HG03442 (cell line): ENCODE results near the gene SAMD11.
"Not testable (repeated sequence)": the region's sequence is repeated elsewhere in the genome, so short reads cannot be mapped to it uniquely, and the experiment has no call there.

Experiments
- ATAC-seq: cut with Tn5 transposase; IDR thresholded peaks from one replicate; pipeline ENCODE4 v1.9.1; 2021; ENCODE audit warnings: mild to moderate bottlenecking, moderate library complexity; ENCODE audit not compliant: unreplicated experiment

The SAMD11 gene, protein sequence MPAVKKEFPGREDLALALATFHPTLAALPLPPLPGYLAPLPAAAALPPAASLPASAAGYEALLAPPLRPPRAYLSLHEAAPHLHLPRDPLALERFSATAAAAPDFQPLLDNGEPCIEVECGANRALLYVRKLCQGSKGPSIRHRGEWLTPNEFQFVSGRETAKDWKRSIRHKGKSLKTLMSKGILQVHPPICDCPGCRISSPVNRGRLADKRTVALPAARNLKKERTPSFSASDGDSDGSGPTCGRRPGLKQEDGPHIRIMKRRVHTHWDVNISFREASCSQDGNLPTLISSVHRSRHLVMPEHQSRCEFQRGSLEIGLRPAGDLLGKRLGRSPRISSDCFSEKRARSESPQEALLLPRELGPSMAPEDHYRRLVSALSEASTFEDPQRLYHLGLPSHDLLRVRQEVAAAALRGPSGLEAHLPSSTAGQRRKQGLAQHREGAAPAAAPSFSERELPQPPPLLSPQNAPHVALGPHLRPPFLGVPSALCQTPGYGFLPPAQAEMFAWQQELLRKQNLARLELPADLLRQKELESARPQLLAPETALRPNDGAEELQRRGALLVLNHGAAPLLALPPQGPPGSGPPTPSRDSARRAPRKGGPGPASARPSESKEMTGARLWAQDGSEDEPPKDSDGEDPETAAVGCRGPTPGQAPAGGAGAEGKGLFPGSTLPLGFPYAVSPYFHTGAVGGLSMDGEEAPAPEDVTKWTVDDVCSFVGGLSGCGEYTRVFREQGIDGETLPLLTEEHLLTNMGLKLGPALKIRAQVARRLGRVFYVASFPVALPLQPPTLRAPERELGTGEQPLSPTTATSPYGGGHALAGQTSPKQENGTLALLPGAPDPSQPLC

DNA sequence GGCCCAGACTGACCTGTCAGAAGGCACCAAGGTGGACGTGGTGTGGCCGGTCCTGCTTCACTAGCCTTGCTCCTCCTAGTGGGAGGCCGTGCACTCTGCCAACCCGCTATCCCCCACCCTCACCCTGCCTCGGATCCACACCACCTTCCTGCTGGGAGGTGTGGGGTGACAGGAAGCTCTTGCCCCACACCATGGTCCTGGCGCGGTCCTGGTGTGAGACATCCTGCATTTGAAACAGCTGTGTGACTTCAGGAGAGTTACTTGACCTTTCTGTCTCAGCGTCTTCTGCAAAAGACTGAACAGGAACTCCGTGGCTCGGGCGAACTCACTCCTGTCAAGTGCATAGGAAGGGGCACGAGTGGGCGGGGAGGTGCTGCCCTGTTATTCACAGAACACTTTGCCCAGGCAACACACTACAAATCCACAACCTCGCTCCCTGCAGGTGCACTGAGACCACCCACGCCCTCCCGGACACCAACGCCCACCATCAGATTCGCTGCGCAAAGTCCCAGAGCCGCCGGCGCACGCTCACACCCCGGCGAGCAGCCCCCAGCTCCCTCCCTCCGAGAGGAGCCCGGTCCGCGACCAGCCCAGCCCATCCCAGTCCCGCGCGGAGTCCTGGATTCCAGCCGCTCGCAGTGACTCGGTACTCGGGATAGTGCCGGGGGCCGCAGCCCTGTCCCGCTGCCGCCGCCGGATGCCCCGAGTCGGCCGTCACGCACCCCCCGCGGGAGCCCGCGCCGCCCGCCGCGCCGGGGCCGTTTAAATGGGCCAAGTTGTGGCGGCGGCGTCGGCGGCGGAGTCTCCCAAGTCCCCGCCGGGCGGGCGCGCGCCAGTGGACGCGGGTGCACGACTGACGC is at the start of gene SAMD11:
Gene SAMD11, plus strand, starts transcription at position 793 of the 860 bp plus-strand sequence. CDS start 509 bp downstream, outside the sequence.
- no peak for ATAC-seq

DNA sequence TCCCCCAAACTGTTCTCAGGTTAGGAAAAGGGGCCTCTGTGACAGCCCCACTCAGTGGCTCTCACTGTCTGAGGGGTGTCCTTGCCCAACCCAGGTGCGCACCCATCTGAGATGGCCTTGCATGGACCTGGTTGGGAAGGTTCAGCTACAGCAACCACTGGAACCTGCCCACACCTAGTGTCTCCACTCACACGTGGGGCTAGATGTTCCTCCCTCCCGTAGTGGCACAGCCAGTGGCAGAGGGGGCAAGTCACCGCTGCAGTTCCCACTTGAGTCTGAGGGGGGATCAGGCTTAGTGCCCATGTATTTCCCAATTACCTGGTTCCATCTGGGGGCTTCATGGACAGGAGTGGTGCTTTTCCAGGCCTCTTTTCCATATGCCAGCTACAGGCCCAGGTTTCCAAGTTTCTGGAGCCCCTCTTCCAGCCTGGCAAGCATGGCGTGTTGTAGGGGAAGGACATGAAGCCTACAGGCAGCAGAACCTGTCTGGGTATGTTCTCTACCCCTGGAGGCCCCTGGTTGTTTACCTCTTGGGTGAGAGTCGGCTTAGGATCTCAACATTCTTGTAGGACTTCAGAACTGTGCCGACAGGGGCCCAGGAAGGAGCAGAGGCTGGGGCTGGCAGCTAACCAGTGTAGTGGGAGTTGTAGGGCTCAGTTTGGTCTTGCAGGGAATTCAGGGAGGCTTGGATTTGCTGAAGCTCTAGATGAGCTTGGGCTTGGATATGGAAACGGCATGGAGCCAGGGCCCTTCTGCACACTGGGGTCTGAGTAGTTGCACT is 47.1 kb upstream of the SAMD11 start:
- ATAC-seq: not testable (repeated sequence)

DNA sequence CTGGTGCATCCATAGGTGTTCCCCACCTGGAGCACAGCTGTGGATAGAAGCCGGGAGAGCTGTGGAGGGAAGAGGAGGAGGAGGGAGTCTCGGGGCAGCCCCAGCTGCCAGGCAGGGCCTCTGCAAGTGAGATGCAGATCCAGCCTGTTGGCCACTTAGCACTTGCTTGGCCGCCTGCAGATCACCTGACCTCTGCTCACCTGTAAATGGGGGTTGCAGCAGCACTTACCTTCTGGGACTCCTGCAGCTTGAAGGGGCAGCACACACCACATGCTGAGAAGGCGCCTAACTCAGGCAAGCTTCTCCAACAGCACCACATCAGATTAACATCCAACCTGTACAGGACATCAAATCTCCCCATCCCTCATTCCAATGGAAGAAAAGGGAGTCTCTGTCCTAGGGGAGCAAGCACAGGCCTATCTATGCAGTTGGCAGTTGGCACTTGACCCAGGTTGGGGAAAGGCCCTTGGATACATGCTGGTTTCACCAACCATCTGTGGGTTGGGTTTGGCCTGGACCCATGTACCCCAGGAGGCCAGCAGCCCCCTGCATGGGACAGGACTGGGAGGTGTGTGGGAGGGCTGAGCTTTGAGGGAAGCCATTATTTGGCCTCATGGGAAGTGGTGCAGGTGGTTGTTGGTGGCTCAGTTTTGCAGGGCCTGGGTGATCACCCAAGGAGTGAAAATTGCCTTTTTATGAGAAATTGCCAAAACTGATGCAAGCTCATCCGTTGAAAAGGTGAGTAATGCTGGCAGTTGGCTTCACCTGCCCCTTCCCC is 46.3 kb upstream of the SAMD11 start:
- ATAC-seq: not testable (repeated sequence)

DNA sequence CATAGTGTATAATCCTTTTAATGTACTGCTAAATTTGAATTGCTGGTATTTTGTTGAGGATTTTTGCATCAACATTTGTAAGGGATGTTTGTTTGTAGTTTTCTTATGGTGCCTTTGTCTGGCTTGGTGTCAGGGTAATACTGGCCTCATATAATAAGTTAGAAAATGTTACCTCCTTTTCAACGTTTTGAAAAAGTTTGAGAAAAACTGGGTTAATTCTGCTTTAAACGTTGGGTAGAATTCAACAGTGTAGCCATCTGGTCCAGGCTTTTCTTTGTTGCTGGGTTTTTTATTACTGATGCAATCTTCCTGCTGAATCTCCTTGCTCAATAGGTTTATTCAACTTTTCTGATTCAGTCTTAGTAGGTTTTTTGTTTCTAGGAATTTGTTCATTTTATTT is 43.2 kb upstream of the SAMD11 start:
- ATAC-seq: not testable (repeated sequence)

DNA sequence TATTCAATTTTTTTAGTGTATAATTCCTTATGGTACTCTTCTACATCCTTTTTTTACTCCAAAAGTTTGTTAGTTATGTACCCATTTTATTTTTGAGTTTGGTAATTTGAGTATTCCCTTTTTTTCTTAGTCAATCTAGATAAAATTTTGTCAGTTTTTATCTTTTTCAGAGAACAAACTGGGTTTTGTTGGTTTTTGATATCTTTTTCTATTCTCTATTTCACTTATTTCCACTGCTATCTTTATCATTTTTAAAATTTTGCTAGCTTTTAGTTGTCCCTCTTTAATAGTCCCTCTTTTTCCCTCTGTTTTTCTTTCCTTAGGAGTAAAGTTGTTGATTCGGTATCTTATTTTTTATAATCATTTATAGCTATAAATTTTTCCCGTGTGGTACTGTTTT is 42.8 kb upstream of the SAMD11 start:
- not testable (repeated sequence) for ATAC-seq

DNA sequence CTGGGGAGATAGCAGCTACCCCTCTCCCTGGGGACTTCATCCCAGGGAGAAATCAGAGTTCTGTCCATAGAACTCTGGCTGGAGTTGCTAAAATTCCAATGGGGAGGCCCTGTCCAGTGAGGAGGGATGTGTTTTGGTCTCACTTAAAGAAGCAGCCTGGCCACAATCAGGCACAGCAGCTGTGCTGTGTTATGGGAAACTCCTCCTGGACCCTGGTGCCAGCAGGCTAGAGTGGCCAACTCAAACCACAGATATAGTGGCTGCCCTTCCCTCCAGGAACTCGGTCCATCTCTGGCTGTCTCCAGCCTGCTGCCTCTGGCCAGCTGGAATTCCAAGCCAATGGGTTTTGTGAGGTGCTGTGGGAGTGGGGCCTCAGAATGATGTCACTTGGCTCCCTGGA is 37.4 kb upstream of the SAMD11 start:
- no peak for ATAC-seq

DNA sequence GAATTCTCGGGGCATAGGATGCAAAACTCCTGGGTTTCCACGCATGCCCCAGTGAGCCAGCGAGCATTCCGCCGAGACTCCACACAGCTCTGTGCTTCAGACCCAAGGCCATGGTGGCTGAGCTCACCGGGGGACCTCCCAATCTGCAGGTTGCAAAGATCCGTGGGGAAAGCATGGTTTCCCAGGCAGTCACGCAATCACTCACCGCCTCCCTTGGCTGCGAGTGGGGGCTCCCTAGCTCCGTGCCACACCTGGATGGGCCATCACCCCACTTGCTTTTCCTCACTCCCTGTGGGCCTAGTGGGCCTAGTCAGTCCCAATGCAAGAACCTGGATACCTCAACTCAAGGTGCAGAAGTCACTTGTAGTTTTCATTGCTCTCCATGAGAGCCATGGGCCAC is 37.0 kb upstream of the SAMD11 start:
- ATAC-seq: no peak

DNA sequence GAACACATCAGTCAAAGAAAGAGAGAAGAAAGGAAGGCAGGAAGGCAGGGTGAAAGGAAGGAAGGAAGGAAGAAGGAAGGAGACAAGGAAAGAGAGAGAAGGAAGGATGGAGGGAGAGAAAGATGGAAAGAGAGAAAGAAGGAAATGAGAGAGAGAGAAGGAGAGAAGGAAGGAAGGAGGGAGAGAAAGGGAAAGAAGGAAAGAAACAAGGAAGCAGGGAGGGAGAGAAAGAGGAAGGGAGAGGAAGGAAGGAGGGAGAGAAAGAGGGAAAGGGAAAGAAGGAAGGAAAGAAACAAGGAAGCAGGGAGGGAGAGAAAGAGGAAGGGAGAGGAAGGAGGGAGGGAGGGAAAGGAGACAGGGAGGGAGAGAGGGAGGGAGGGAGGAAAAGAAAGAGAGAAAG is 35.4 kb upstream of the SAMD11 start:
- ATAC-seq: no peak

DNA sequence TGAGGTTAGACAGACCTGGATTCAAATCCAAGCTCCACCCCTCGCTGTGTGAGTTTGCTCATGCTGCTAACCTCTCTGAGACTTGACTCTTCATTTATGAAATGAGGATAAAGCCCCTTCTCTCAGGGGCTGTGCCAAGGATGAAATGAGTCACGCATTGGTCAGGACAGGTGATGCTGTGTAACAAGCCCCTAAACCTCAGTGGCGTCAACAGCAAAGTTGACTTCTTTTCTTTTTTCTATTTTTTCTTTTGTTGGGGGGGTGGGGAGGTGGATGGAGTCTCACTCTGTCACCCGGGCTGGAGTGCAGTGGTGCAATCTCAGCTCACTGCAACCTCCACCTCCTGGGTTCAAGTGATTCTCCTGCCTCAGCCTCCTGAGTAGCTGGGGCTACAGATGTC is 33.9 kb upstream of the SAMD11 start:
- ATAC-seq: not testable (repeated sequence)

DNA sequence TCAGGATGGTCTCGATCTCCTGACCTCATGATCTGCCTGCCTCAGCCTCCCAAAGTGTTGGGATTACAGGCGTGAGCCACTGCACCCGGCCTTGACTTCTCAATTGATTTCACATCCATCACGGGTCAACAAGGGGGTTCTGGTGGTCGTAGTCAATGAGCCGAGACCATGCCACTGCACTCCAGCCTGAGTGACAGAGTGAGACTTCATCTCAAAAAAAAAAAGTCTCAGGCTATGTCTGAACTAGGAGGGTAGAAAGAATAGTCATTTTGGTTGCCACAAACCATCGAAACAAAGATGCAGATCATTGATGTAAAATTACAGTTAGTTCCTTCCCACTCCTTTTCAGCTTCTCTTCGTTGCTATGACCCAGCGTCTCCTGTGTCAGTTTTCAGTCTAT is 33.5 kb upstream of the SAMD11 start:
- not testable (repeated sequence) for ATAC-seq

DNA sequence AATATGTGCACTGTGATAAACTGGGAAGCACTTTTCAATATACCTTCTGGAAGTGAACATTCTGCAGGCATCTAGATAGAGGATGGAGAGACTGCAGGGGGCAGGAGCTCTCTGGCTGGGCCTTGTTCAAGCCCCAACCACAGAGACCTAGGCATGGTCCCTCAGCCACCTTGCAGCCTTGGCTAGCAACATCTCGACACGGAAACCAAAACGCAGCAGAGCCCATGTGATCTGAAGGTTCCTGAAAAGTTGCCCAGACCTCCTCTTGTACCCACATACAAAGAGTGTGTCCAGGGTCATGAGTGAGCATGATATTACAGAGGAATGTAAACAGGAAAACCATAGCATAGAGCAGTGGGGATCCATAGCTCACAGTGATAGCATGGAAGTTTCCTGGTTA is 33.1 kb upstream of the SAMD11 start:
- no peak for ATAC-seq

DNA sequence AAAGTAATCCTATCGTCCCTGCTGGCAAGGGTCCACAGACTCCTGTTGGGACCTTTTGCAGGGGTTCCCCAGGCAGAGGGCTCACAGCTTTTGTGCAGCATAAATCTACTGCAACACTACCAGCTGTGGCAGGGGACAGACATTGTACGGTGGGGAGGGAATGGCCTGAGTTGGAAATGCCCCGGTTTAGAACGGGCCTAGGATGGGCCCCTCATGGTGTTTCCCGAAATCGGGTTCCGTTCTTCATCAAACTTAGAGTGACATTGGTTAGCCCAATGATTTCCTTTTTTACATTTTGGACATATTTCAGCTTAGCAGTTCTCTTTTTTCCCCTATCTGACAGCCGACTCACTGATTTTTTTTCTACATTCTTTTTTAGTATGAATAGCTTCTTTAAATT is 26.5 kb upstream of the SAMD11 start:
- no peak for ATAC-seq

DNA sequence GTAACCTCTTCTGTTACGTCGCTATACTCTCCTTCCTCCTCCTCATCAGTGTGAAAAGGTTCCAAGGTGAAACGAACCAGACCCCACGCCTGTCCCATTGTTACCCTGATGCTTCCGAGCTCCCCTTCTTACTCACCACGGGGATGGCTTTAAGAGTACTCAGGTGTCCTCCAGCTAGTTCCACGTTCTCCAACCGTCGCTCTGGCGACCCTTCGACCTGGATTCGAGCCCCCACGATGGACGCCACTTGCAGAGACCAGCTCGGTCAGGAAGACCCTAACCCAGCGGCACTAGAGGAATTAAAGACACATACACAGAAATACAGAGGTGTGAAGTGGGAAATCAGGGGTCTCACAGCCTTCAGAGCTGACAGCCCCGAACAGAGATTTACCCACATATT is 25.8 kb upstream of the SAMD11 start:
- not testable (repeated sequence) for ATAC-seq

DNA sequence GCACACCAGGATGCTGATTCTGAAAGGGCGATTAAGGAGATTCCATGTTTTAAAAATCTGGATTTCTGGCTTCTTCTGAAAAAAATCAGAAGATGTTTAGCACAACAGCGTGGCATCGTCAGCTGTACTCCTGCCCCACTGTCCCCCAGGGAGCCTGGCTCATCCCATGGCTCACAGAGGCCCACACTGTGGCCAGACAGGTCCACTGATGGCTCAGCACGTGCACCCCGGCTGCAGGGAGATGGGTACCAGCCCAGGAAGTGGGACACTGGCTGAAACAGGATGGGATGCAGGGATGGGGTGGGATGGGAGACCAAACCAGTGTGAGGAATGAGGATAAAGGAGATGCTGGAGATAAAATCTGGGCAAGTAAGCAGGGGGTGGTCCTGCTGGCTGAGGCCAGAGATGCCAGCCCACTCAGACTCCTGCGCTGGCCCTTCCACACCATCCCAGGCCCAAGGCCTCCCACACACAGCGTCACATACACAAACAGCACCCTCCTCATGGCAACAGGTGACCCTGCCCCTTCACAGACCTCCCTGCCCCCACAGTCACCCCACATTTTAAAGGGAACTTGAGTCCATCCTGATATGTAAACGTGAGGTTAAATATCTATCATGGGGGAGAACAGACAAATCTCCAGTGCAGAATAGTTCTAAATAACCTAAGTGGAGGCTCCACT is 23.9 kb upstream of the SAMD11 start:
- no peak for ATAC-seq

DNA sequence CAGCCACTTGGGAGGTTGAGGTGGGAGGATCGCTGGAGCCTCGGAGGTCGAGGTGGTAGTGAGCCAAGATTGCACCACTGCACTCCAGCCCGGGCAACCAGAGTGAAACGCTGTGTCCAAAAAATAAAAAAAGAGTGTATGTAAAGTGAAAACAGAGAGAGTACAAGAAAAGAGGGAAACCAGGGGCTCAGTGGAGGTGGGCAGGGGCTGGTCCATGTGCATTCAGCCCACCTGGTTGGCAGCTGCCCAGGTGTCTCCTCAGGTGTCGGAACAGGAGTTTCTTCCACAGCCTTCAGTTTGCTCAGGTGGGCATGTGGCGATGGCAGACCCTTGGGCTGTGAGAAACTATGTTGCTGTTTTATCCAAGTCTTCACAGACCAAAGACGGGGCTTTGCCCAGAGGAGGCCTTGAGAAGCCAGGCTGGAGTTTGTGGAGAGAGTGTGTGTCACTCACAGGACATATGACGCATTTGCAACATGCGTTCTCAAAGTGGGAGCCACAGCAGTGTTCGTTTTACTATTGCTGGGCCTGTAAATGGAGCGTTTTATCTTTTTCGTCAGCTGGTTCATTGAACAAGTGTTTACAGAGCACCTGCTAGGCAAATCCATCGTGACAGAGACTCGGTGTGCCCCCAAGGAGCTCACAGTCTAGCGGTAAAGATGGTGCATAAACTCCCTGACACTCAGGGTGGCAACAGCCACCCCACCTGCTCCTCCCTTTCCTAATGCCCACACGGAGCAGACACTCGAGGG is 22.4 kb upstream of the SAMD11 start:
- no peak for ATAC-seq

DNA sequence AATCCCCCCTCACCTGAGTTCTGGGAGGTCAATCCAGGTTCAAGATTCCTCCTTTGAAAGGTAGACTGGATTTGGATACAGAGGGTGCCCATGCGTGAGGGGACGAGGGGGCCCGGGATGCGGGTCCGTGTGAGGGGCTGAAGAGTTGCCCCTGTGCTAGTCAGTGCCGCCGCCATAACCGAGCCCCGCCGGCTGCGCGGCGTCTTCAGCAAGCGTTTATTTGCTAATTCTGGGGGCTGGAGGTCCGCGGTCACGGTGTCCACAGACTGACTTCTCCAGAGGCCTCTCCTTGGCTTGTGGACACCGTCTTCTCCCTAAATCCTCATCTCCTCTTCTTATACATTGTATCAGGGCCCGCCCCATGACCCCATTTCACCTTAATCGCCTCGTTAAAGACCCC is 20.9 kb upstream of the SAMD11 start:
- ATAC-seq: no peak

DNA sequence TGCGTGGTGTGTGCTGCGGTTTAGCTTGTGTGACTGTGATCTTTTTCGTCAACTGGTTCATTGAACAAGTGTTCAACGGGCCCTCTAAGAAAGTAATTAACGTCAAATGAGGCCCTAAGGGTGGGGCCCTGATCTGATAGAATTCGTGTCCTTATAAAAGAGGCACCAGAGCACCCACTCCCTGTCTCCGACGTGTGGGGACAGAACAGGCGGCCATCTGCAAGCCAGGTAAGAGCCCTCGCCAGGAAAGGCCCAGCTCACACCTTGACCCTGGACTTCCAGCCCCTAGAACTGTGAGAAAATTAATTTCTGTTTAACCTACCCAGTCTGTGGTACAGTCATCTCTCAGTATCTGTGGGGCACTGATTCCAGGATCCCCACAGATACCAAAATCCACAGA is 20.4 kb upstream of the SAMD11 start:
- ATAC-seq: no peak

DNA sequence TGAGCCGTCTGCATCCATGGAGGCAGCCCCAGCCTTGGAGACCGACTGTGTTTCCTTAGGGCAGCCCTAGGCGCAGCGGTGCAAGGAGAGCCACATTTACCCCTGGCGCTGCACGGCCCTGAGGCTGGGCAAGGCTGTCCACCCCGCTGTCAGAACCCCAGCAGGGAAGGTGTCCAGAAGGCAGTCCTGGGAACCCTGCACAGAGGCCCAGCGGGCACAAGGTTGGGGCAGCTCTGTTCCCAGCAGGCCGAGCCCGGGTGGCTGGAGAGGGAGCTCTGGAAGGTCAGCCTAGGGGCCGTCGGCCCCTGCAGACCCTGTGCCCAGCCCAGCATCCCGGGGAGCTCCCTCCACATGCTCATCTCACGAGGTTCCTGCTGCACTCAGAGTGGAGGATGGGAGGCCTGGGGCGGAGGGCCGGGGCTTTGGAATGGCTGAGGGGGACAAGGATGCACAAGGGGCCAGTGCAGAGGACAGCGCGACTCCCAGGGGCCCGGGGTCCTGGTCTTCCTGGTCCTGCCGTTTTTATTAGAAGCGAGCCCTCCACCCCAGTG is 19.9 kb upstream of the SAMD11 start:
- no peak for ATAC-seq
